Stimulated activated CD8-positive, alpha-beta memory T cell treated with anti-CD3 and anti-CD28 coated beads, Interleukin-12 subunit alpha, Interleukin-12 subunit beta, amount 100 ng/mL, for 1 hour (primary cell): ENCODE measurements around the gene SETD6.
"Not testable (repeated sequence)": the region's sequence is repeated elsewhere in the genome, so short reads cannot be mapped to it uniquely, and the experiment has no call there.

Source experiments
- DNase-seq: peaks from one replicate; pipeline ENCODE4 v3.0.0-alpha.2; 2020; ENCODE audit warnings: low read depth

Gene SETD6, protein sequence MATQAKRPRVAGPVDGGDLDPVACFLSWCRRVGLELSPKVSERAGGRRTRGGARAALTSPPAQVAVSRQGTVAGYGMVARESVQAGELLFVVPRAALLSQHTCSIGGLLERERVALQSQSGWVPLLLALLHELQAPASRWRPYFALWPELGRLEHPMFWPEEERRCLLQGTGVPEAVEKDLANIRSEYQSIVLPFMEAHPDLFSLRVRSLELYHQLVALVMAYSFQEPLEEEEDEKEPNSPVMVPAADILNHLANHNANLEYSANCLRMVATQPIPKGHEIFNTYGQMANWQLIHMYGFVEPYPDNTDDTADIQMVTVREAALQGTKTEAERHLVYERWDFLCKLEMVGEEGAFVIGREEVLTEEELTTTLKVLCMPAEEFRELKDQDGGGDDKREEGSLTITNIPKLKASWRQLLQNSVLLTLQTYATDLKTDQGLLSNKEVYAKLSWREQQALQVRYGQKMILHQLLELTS

DNA sequence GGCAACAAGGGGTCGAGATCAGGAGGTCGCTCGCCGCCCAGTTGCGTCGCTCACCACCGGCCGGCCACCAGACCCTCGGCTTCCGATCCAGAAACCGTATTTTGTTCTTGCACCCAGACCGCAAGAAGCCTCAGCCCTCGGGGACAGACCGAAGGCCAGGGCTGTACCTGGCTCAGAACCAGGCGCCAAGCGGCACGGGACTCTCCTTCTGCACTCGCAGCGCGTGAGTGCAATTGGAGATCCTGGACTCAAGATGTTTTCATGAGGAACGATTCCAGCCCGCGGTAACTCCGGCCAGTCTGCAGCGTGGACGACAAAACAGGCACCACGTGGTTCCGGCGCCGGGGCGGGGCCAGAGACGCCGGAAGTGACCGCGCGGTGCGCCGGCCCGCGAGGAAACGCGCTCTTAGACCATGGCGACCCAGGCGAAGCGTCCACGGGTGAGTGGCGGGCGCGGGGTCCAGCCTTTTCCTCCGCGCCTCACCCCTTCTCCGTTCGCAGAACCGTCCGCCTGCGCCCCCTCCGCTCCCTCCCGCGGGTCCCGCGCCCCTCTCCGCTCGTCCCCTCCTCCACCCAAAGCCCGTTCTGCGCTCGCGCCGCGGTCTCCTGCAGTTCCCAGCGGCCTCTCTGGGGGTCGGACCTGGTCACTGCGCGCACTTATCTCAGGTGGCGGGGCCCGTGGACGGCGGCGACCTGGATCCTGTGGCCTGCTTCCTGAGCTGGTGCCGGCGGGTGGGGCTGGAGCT is at the start of gene SETD6:
Gene SETD6 (plus strand): TSS at position 393 of the 746 bp plus-strand sequence. CDS start 21 bp downstream, at position 414.
- DNase-seq, result peak; percentile 55

DNA sequence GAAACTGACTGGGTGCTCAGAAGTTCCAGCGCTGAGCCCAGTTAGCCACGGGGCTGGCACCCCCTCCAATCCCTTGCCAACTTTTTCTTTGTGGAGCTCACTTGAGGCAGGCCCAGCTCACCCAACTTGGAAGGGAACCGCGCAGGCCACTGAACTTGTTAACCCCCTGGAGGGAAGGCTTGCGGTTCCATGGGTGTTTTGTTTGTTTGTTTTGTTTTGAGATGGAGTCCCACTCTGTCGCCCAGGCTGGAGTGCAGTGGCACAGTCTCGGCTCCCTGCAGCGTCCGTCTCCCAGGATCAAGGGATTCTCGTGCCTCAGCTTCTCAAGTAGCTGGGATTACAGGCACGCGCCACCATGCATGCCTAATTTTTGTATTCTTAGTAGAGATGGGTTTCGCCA is 49.5 kb upstream of the SETD6 start:
- DNase-seq, result no peak

DNA sequence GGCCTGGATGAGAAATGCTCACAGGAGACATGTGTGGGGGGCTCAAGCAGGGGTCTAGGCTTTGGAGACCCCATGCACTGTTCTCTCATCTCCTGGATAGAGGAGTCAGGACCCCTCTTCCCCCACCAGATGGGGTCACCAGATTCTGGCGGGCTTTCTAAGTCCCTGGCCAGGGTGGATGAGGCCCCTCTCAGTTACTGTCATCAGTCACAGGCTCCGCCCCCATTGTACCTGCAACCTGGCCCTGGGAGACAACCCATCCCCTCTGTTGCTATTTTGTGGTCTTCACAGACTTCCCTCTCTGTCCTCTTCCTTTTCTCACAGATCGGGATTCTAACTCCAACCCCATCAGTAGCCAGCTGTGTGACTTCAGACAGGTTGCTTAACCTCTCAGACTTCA is 48.9 kb upstream of the SETD6 start:
- DNase-seq, result no peak

DNA sequence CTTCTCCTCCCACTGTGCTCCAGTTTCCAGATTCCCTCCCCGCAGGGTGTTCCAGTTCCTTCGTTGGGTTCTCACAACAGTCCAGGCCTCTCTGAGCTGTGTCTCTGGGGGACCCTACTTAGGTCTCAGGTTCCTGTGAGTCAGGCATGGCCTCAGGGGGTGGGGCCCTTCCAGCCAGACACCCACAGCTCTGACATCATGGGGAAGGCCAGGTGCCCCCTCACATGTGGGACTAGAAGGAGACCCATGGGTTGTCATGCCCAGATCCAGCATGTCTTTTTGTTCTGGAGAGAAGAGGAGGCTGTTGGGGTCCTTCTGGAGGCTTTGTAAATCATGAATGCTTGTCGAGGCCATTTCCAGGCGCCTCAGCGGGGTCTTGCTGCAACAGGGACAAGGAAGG is 47.4 kb upstream of the SETD6 start:
- DNase-seq, result no peak

DNA sequence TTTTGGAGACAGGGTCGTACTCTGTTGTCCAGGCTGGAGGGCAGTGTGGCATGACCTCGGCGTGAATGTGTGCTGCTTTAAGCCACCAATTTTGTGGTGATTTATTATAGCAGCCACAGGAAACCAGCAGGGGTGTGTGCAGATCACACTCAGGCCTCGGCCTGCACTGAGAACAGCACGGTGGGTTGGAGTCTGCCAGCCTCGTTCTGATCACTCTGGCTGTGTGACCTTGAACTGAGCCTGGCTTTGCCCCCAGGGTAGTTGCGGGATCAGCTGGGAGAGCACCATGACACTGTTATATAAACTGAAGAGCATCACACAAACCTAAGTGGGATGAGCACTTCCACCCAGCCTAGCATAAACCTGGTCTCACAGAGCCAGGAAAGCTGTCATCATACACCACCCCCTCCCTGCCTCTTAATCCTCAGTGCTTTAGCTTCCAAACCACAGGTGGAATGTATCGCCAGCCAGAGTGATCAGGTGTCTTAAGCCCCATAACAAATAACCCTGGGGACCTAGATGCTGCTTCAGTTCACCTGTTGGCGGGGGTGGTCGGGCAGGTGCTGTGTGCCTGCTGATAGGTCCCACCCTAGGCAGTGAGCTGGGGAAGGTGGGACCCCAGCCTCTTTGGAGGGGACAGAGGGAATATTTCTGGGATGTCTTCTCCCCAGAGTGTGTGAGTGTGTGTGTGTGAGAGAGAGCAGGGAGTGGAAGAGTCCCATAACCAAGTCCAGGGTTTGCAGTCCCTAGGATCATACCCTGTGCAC is 43.9 kb upstream of the SETD6 start:
- DNase-seq, result no peak

DNA sequence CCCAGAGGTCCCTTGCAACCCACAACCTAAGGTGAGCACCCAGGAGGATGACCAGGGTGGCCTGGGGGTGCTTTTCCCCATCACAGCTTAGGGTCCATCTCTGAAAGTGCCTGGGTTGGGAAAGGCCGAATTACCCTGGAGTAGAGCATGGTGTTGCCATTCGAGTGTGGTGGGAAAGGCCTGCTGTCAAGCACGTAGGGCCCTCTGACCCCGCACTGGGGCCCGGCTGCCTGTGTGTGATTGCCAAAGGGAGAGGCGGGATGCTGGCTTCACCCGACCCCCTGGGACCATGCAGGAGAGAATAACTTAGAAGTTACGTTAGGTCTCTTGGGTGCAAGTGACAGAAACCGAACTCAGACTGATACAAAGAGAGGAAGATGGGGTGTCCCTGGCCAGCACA is 43.1 kb upstream of the SETD6 start:
- no peak for DNase-seq

DNA sequence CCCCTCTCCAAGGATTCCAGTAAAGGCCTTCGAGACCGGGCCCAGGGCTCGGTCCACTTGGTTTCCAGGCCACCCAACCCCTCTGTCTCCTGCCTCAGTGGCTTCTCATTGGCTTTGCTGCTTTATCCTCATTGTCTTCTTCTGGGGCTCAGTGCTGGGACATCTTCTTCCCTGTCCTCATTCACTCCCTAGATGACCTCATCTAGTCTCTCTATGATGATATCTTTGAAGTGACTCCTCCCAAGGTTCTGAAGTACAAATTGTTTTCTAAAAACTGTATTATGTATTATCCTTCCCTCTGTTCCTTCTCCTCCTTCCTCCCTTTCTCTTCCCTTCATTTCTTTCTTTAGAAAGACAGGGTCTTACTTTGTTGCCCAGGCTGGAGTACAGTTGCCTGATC is 42.5 kb upstream of the SETD6 start:
- no peak for DNase-seq

DNA sequence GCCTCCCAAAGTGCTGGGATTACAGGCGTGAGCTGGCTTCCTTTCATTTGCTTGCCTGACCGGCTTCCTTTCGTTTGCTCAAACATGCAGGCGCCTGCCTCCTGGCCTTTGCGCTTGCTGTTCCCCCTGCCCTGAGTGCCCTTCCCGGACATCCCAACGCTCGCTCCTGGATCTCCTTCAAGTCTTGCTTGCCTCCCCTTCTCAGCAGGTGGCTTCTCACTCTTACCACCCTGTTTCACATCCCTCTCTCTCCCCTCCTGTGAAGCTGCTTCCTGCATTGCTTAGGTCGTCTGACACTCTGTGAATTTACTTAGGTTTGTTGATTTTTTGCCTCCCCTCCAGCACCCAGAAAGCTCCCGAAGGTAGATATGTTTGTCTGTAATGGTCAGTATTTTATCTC is 41.0 kb upstream of the SETD6 start:
- DNase-seq, result no peak

DNA sequence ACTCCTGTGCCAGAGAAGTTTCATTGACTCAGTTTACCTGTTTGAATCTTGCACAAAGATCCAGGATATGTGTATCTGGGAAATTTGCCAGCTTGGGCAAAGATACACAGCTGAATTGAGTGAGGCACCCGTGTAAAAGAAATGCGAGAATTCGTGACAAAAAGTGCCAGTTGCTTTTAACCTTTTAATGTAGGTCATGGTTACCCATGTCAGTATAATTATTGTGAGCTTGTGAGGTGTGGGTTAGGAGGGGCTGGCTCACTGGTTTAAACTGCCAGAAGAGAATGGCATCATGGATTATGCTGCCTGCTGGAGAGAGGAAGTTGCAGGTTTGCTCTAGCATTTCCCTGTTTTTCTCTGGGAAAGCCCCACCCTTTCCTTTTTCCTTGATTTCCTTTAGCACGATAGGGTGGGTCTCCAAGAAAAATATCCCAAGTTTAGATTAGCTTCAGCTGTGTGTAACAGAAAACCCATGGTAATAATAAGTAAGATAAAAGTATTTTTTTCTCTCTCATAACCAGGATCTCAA is 40.2 kb upstream of the SETD6 start:
- no peak for DNase-seq

DNA sequence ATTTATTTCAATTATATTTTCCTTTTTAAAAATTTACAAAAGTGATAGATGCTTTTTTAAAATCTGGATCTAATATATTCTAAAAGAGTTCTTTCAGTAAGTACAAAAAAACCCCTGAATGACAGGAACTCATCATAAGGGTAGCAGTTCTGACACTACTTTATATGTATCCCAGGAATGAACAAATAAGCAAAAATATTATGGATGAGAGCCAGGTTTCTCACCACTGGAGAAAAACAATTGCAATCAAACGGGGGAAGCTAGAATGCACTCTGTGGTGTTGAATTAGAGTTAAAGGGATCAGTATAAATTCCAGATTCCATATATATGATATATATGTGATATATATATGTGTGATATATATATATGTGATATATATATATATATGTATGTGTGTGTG is 38.5 kb upstream of the SETD6 start:
- DNase-seq, result no peak

DNA sequence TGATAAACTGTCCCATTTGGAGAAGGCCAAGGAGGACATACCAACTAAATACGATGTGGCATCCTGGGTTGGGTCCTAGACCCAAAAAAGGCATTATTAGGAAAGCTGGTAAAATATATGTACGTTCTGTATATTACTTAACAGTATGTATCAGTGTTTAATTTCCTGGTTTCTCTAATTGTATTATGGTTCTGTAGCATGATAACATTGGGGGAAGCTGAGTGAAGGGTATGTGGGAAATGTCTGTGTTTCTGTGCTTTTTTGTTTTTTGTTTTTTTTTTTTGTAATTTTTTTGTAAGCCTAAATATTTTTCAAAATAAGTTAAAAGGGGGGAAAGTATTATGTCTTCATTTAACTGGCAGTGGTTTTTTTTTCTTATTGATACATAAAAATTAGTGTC is 36.9 kb upstream of the SETD6 start:
- no peak for DNase-seq

DNA sequence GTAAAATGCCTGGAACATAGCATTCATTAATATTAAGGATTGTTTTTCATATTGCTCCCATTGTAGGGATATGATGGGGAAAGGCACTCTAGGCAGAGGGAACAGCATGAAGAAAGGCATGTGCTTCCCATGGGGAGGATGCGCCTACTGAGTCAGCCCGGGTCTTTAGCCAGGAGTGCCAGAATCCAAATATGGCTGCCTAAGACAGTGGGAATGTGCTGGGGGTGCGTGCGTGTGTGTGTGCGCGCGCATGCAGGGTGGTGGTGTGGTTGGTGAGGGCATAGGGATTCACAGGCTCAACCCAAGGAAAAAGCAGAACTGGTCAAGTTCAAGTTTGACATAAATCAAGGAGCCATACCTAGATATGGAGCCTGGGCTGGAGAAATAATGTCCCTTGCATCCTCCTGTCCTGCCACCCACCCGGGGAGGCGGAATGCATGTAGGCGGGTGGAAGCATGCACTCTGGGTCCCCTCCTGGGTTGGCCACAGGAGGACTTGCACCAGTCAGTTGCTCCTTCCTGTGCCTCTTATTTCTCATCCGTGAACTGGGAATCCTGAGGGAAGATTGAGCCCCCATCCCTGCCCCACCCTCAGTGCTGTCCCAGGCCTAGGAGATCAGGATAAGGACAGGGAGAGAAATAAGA is 34.0 kb upstream of the SETD6 start:
- DNase-seq, result no peak

DNA sequence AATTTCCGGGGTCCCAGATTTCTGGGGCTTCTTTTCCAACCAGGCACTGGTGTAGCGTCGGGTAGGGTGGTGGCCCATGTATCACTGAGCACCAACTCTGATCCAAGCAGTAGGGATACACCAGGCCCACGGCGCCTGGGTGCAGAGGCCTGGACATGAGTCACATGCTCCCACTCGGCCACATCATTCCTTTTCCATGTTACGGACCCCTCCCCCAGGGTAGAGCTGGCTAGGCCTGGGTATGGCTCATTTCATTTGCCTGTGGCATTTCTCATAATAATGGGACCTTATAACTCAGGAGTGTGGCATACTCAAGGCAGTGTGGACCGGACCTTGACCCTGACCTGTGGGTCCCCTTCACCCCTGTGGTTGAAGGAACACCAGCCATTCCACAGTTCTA is 33.4 kb upstream of the SETD6 start:
- DNase-seq, result no peak

DNA sequence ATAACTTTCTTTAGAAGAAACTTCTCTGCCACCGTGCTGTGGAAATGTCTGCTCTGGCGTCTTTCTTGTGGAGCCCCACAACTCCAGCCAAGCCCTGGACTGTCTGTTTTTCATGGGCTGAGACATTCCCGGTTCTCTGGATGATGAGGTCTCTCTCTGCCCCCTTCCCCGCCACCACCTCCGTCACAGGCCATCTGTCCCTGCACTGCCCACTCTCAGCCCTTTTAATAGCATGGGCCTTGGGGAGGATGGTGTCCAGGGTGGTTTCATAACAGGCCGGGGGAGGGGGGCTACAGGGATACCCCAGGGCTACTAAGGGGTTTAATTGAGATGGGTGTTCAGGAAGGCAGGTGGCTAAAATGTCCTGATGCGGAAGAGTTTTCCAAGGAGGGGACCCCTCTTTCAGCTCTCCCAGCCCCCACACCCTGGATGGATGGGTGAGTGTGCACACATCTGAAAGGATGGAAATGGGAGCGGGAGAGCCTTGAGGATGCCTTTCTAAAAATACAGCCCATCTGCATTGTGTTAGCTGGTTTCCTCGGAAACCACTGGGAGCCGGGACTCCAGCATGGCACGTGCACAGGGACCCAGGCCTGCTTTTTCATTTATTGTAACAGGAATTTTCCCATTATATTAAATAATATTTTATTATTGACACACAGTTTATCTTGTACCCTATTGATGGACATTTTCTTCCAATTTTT is 30.0 kb upstream of the SETD6 start:
- DNase-seq, result no peak

DNA sequence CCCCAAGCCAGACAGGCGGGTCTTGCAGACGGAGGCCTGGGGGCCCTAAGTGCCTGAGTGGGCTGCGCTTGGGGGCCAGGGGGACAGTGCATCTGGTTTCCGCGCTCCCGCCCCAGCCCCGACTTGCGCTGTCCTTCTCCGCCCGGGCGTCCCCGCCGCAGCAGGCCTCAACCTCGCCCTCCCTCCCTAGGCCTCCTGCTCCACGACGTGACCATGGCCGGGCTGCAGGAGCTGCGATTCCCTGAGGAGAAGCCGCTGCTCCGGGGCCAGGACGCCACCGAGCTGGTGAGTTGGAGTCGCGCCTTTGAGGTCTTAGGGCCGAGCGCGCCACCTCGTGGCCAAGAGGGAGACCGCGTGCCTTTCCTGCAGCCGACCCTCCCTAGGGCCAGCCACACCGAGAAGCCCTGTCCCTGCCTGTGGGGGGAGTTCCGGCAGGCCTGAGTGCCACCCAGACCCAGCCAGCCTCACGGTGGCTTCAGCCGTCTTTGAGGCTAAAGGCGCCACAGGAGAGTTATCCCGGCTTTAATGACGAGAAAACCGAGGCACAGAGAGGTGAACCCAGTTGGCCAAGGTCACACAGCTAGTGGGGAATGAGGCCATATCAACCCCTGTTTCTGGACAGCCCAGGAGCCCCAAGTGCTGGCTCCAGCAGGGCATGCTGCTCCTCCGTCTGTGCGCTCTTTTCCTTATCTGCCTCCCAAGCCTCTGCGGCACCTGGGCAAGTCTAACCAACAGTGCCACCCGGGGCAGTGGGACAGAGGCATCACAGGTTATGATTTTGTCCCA is 27.6 kb upstream of the SETD6 start:
- DNase-seq, result peak; percentile 45

DNA sequence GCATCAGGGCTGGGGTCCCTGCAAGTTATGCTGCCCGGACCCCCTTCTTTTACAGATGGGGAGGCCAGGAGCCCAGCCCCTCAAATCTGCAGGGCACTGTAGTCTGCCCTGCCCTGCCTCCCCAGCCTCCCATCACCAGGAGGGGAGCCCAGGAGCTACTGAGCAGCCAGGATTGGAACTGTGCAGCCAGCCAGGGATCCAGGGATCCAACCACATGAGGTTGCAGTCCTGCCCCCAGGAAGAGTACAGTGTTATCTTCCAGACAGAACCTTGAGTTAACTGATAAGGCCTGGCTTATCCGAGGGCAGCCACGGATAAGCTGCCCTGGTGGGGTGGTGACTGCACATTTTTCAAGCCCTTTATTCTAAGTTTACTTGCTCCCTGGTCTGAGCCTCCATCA is 26.8 kb upstream of the SETD6 start:
- DNase-seq, result no peak

DNA sequence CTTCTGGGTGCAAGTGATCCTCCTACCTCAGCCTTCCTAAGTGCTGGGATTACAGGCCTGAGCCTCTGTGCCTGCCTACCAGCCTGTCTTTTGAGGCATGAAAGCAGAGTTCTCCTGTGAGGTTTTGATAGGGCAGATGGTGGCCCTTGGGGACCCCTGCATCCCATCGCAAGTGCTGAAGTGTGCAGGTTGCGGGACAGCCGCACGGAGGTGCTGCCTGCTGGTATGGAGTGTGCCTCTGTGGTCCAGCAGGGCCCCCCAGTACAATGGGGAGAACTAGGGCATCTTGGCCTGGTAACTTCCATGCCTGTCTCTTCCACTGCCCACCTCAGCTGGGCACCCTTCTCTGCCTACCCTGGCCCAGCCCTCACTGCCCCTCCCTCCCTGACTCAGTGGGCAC is 25.3 kb upstream of the SETD6 start:
- DNase-seq, result no peak

DNA sequence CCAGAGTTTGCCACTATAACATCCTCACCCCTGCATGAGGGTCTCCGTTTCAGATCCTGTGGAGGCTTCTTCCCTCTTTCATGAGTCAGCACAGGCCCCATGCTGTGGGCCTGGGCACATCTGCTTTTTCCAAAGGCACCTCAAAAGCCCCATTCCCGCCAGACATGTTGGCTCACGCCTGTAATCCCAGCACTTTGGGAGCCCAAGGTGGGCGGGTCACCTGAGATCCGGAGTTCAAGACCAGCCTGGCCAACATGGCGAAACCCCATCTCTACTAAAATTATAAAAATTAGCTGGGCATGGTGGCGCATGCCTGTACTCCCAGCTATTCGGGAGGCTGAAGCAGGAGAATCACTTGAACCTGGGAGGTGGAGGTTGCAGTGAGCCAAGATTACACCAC is 24.8 kb upstream of the SETD6 start:
- not testable (repeated sequence) for DNase-seq

DNA sequence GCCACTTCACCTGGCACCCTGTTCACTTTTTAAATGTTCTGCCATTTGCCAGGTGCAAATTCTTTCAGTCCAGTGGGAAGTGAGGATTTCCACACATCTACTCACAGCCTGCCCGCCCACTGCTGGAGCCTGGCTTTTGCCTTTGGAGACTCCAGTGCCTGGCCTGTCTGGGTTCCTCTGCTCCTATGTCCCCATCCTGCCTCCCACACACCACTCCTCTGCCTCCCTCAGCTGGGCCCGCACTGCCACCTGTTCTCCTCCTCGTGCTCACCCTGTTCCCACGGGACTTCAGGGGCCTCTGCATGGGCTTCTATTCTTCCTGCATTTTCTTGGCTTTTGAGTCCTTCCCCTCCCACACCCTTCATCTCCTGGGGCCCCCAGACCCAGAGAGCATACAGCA is 23.3 kb upstream of the SETD6 start:
- no peak for DNase-seq

DNA sequence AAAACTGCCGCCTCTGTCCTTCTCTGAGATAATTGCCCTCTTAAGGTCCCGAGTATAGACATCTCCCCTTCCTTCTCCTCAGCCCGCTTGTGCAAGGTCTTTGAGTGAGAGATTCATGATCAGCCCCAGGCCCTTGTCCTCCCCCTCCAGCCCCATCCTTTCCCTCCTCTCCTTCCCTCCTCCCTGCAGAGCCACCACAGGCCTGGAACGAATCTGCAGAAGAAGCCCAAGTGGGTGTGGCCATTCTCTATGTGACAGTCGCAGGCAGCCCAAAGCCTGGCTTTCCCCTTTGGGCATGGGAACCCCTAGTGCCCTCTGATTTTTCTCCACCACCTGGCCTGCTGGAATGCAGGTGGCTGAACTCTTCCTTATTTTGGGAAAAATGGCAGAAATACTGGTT is 22.6 kb upstream of the SETD6 start:
- no peak for DNase-seq
